GM21576 (cell line): ENCODE results near the gene NTM.
A peak's percentile ranks its signal among the peaks of the same experiment; 100 is the strongest.

Experiments
- ATAC-seq: cut with Tn5 transposase; IDR thresholded peaks from one replicate; pipeline ENCODE4 v1.9.1; 2021; ENCODE audit warnings: mild to moderate bottlenecking, moderate library complexity; ENCODE audit not compliant: unreplicated experiment

The NTM gene

GRCh38 chr11:131540676-131541075 lies 170.3 kb downstream of the NTM start:
- no peak for ATAC-seq

GRCh38 chr11:131543389-131544025 lies 173.1 kb downstream of the NTM start:
- no peak for ATAC-seq

DNA sequence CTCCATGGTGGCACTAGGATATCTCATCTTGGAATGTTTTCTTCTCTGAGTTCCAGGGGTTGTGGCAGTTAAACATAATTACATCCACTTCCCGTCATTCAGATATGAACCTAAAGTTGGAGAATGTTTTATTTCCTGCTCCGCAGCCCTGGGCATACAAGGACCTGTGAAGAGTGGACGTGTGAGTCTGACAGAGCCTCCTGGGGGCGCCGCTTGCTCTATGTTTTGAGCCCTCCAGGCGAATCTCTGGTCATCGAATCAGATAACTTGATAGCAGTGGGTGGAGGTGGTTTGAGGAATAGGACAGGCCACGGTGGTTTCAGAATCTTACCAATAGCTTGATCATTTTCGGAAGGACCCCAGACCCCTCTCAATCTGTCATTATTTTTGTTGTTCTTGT lies 174.2 kb downstream of the NTM start:
- ATAC-seq, result no peak

DNA sequence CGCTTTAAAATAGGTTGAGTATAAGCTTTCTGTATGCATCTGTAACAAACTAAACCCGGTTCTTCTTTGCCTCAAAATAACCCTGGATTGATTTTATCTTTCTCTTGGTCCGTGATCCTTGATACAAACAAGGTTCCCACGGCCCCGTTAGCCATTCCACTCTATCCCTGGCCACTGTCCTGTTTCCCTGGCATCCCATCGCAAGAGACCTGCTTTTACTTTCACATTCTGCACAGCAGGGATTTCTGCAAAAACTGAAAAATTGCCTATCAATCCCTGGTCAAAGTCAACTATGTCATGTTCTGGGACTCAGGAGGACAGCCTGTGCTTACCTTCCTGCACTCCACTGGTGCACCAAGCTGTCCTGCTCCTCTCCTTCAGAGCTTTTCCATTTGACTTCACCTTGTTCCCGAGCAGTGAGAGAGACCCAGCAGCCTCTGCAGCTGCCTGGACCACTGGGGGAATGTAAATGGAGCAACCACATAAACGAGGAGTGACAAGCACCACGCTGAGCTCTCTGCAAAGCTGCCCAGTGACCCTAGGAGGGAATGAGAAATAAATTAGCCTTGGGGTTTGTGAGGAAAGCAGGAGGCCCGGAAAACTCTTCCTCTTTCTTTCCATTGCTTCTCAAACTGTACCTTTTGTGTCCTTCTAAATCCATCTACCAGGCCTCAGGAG lies 175.9 kb downstream of the NTM start:
- no peak for ATAC-seq

GRCh38 chr11:131549099-131549498 lies 178.7 kb downstream of the NTM start:
- ATAC-seq, result no peak

GRCh38 chr11:131549770-131550169 lies 179.4 kb downstream of the NTM start:
- ATAC-seq, result no peak

DNA sequence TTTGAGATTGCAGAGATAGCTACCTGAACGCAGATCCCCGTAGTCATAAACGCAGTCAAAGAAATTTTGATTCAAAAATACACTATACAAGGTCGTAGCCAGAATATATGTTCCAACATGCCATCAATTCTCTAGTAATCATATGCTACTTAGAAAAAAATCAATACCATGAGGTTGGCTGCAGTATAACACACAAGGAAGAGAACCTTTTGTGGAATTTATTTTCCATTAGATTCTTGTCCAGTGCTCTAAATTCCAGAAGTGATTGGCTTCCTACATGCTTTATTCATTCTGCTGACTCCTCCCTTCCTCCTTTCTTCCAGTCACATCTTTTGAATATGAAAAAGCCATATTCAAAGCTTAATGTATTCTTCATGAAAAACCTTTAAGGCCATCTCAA lies 189.9 kb downstream of the NTM start:
- ATAC-seq, result no peak

GRCh38 chr11:131561501-131561900 lies 191.1 kb downstream of the NTM start:
- no peak for ATAC-seq

GRCh38 chr11:131561972-131562371 lies 191.6 kb downstream of the NTM start:
- no peak for ATAC-seq

GRCh38 chr11:131568318-131568717 lies 197.9 kb downstream of the NTM start:
- ATAC-seq, result no peak

DNA sequence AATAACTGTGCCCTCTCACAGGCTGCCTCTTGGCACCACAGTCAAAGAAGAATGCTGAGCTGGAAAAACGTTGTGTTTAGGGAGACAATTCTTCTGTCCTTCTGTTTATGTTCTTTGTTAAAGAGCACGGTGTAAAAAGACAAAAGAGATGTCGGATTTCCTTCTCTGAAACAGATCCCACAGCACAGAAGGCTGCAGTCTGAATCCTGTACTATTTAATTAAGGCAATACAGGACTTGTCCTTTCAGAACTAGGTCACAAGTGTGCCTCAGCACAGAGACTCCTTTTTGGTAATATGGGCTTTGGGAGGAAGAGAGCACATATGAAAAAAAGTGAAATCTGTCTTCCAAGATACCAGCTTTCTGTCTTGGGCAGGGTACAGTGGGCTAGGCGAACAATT lies 201.2 kb downstream of the NTM start:
- no peak for ATAC-seq

- ATAC-seq, result no peak
Observed at GRCh38 chr11:131572423-131572822, 202.0 kb downstream of the NTM start.

DNA sequence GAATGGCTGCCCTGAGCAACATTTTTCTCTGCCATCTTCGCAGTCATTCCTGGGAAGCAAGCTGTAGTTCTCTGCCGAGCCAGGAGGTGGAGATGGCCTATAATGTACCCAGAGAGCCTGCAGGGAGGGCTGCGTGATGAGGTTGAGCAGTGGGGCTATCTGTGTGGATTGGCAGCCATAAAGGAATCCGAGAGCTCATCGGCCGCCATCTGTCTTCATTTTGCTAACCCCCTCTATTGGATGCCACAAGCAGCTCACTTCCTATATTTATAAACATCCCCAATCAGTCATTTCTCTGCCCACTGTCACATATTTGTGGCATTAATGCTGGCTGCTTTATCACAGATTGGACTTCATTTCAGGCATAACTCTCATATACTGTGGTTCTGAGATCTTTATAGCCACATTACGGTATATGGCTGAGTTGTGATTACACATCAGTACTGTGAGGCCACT lies 209.5 kb downstream of the NTM start:
- ATAC-seq, result peak; percentile 53

DNA sequence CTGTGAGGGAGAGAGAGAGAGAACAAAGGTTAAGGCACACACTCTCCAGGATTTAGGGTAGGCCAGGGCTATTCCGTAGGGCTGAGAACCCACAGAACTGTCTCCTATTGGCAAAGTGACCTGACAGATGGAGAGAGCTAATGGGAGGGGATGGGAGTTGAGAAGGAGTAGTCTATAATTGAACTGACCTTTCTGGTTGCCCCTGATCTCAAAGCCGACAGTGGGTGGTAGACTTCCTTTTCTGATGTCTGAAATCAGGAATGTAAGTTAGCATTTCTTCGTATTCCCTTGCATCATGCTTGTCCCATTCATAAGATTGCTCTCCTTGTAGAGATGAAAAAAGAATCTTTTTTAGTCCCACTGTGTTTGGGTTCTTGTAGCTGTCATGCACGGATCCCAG lies 210.1 kb downstream of the NTM start:
- ATAC-seq, result no peak

DNA sequence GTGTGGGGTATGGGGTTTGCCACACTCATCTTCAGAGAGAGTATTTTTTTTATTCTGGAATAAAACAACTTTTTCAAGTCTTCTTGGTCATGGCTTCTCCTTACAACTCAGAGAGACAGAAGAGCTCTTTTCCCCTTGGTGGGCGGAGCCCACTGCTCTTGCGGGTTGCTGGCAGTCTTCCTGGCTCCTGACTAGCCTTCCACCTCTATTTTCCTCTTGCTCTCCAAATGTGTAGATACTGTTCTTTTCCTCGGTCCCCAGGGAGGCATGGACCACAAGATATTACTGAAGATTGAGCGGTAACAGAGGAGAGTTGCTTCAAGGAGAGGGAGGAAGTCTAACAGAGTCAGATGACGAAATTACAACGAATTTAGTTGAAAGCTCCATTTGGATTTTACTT lies 210.6 kb downstream of the NTM start:
- ATAC-seq, result no peak

- no peak for ATAC-seq
Observed at GRCh38 chr11:131582021-131582525, 211.7 kb downstream of the NTM start.

DNA sequence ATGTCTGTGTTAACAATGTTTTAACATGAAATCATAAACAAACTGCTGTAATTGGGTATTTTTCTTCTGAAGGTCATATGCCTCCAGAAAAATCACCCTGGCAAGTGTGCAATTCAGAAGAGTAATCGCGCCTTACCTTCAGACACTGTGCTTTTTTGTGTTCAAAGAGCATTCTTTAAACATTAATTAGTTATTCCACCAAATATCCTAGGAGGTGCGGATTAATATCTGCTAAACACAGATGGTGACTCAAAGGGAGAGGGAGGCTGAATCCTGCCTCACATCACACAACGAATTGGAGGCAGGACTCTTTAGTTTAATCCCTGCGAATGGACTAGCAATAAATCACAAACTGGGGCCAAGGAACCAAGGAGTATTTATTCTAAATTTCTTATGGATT lies 213.0 kb downstream of the NTM start:
- no peak for ATAC-seq

- ATAC-seq, result no peak
Observed at GRCh38 chr11:131583938-131584337, 213.5 kb downstream of the NTM start.

DNA sequence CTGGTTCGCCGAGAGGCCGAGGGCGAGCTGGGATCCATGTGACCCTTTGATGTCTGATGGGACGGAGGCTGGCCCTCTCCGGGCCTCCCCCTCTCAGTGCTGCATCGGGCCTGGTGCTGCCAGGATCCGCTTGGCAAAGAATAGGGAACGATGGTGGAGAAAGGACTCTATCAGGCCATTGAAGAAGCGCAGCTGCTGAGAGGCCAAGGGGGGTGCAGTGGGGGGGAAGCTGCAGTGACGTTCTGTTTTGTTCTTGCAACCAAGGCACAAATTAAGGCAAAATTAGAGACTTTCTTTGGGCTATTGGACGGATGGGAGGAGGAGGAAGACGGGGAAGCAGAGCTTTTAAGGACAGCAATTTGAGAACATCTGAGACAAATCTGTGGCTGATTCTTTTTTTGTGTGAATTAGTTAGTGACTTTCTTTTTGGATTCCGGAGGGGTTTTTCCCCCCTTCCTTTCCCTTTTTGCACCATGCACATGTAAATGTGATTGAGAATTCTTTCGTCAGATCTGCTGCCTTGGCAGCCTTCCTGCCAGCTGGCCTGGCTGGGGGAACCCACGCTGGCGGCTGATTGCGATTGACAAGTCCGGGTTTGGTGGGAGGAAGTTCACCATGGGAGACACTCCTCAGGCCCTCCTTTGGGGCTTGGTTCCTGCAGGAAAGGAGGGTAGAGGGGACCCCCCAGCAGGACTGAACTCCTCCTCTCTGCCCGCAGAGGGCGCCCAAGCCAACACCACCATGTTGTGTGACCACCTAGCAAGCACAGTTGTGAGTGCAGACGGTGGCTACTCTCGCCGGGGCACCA lies 214.6 kb downstream of the NTM start:
- no peak for ATAC-seq

DNA sequence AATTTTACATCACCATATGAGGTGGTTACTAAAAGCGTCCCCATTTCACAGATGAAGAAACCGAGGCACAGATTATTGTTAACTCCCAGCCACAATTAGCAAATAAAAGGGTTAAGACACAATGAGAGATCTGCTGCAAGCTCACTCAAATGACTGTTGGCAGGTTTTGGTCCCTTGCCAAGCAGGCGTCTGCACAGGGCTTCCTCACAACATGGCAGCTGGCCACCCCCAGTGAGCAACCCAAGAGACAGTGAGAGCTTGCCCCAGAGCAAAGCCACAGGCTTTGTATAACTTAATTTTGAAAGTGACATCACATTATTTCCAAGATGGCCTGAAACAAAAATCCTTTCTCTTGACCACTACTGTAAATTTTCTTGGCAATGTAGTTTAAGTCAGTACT lies 217.6 kb downstream of the NTM start:
- ATAC-seq, result no peak

DNA sequence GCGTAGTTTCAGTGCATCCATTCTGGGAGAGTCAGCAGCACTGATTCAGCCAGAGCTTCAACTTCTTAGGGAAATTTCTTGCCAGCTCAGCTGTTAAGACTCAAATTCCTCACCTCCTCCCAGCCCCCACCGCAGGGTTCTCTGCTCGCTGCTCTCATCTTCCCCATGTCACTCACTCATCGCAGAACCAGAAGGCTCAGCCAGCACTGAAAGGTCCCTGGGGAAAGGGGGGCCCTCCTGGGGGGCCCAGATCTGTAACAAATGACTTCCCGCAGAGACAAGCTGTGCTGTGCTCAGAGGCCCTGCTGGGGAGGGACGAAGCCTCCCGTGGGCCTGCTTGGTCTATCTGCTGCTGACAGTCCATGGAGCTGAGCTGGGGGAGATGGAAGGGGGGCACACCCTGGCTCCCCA lies 220.6 kb downstream of the NTM start:
- ATAC-seq, result no peak

DNA sequence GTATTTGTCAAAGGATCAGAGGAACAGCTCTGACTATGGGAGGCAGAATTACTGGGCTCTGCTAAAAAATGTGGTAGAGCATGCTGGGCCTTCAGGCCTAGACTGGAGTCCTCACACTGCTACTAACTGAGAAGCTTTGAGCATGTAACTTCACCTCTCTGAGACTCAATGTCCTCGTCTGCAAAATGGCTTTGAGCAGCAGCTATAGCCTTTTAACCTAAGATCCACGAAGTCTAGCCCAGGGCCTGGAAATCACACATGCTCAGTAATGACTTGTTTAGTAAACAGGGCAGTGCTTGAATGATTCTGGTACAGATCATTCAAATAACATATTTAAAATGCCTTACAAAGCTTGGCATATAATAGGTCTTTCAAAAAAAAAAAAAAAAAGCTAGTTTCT lies 221.7 kb downstream of the NTM start:
- ATAC-seq, result no peak
